ENCODE measurements around the gene SETD3.

Gene SETD3

GRCh38 chr14:99393059-99393655, 87.5 kb downstream of the SETD3 start:
- 77 to 92% methylated on average over 7 to 12 of the region's 12 CpGs for WGBS, 2 experiments (ENCODE audit: insufficient coverage in 2 of 2)
- Histone ChIP-seq H3K36me3 (ENCODE audit: control insufficient read depth, insufficient read depth, low read length) (peaks cover 23% of the 10 kb centered on the region), H3K9me3 (ENCODE audit: control insufficient read depth, low read length) (no peaks in the 10 kb centered on the region), H3K4me3 (ENCODE audit: extremely low read depth, insufficient read depth, low read length, poor library complexity, severe bottlenecking) (no peak overlapping the region), H3K4me1 (ENCODE audit: control insufficient read depth, insufficient read depth, low read length, poor library complexity, severe bottlenecking) (peaks cover 4% of the 10 kb centered on the region), H3K27ac (ENCODE audit: low read depth, low read length, severe bottlenecking) (no peak overlapping the region)

- Histone ChIP-seq H3K27ac (ENCODE audit: low read depth, low read length, severe bottlenecking) (no peak overlapping the region), H3K9me3 (ENCODE audit: control insufficient read depth, low read length) (no peaks in the 10 kb centered on the region)
- 79 to 83% methylated on average over 12 to 13 of the region's 13 CpGs for WGBS, 2 experiments (ENCODE audit: insufficient coverage in 2 of 2)
Measured at GRCh38 chr14:99391671-99392070, 89.0 kb downstream of the SETD3 start.

GRCh38 chr14:99389174-99389826, 91.4 kb downstream of the SETD3 start:
- Histone ChIP-seq H3K4me1 (ENCODE audit: control insufficient read depth, insufficient read depth, low read length, poor library complexity, severe bottlenecking) (no peaks in the 10 kb centered on the region), H3K36me3 (ENCODE audit: control insufficient read depth, insufficient read depth, low read length) (peaks cover 5% of the 10 kb centered on the region), H3K27ac (ENCODE audit: low read depth, low read length, severe bottlenecking) (no peak overlapping the region), H3K4me3 (ENCODE audit: extremely low read depth, insufficient read depth, low read length, poor library complexity, severe bottlenecking) (no peak overlapping the region), H3K9me3 (ENCODE audit: control insufficient read depth, low read length) (no peaks in the 10 kb centered on the region)
- WGBS, 2 experiments (ENCODE audit: insufficient coverage in 2 of 2), result 43 to 50% methylated on average over 13 to 16 of the region's 24 CpGs

More at GRCh38 chr14:99391671-99392070, 89.0 kb downstream of the SETD3 start:
- H3K36me3 ChIP-seq (ENCODE audit: control insufficient read depth, insufficient read depth, low read length), result peaks cover 11% of the 10 kb centered on the region
- no peak overlapping the region for H3K4me3 ChIP-seq (ENCODE audit: extremely low read depth, insufficient read depth, low read length, poor library complexity, severe bottlenecking)
- H3K4me1 ChIP-seq (ENCODE audit: control insufficient read depth, insufficient read depth, low read length, poor library complexity, severe bottlenecking), result peaks cover 4% of the 10 kb centered on the region

- Histone ChIP-seq H3K4me1 (ENCODE audit: control insufficient read depth, insufficient read depth, low read length, poor library complexity, severe bottlenecking) (peaks cover 1% of the 10 kb centered on the region), H3K4me3 (ENCODE audit: extremely low read depth, insufficient read depth, low read length, poor library complexity, severe bottlenecking) (no peak overlapping the region), H3K36me3 (ENCODE audit: control insufficient read depth, insufficient read depth, low read length) (no peaks in the 10 kb centered on the region), H3K27ac (ENCODE audit: low read depth, low read length, severe bottlenecking) (no peak overlapping the region), H3K9me3 (ENCODE audit: control insufficient read depth, low read length) (no peaks in the 10 kb centered on the region)
- WGBS, 2 experiments (ENCODE audit: insufficient coverage in 2 of 2), result 88 to 97% methylated on average over 10 to 12 of the region's 12 CpGs
Measured at GRCh38 chr14:99388286-99388685, 92.4 kb downstream of the SETD3 start.

- Histone ChIP-seq H3K9me3 (ENCODE audit: control insufficient read depth, low read length) (no peaks in the 10 kb centered on the region), H3K27ac (ENCODE audit: low read depth, low read length, severe bottlenecking) (no peak overlapping the region), H3K36me3 (ENCODE audit: control insufficient read depth, insufficient read depth, low read length) (no peaks in the 10 kb centered on the region), H3K4me3 (ENCODE audit: extremely low read depth, insufficient read depth, low read length, poor library complexity, severe bottlenecking) (no peak overlapping the region), H3K4me1 (ENCODE audit: control insufficient read depth, insufficient read depth, low read length, poor library complexity, severe bottlenecking) (peaks cover 6% of the 10 kb centered on the region)
- no CpG with 5 or more reads among the region's 5 CpGs for WGBS, 2 experiments (ENCODE audit: insufficient coverage in 2 of 2)
Measured at GRCh38 chr14:99387880-99388279, 92.8 kb downstream of the SETD3 start.

GRCh38 chr14:99384450-99385417, 95.9 kb downstream of the SETD3 start:
- whole genome bisulfite sequencing, 2 experiments (ENCODE audit: insufficient coverage in 2 of 2), result 84% methylated on average over 14 to 18 of the region's 20 CpGs
- no peak overlapping the region for H3K27ac ChIP-seq (ENCODE audit: low read depth, low read length, severe bottlenecking)

GRCh38 chr14:99383472-99384449, 96.9 kb downstream of the SETD3 start:
- no peaks in the 10 kb centered on the region for H3K9me3 ChIP-seq (ENCODE audit: control insufficient read depth, low read length)
- H3K27ac ChIP-seq (ENCODE audit: low read depth, low read length, severe bottlenecking), result no peak overlapping the region
- peaks cover 9% of the 10 kb centered on the region for H3K4me1 ChIP-seq (ENCODE audit: control insufficient read depth, insufficient read depth, low read length, poor library complexity, severe bottlenecking)
- H3K4me3 ChIP-seq (ENCODE audit: extremely low read depth, insufficient read depth, low read length, poor library complexity, severe bottlenecking), result no peak overlapping the region
- 89 to 94% methylated on average over 22 to 32 of the region's 36 CpGs for WGBS, 2 experiments (ENCODE audit: insufficient coverage in 2 of 2)
- no peaks in the 10 kb centered on the region for H3K36me3 ChIP-seq (ENCODE audit: control insufficient read depth, insufficient read depth, low read length)

More at GRCh38 chr14:99384450-99385417, 95.9 kb downstream of the SETD3 start:
- no peaks in the 10 kb centered on the region for H3K36me3 ChIP-seq (ENCODE audit: control insufficient read depth, insufficient read depth, low read length)
- no peak overlapping the region for H3K4me3 ChIP-seq (ENCODE audit: extremely low read depth, insufficient read depth, low read length, poor library complexity, severe bottlenecking)
- no peaks in the 10 kb centered on the region for H3K9me3 ChIP-seq (ENCODE audit: control insufficient read depth, low read length)
- peaks cover 7% of the 10 kb centered on the region for H3K4me1 ChIP-seq (ENCODE audit: control insufficient read depth, insufficient read depth, low read length, poor library complexity, severe bottlenecking)

GRCh38 chr14:99382781-99383471, 97.7 kb downstream of the SETD3 start:
- WGBS, 2 experiments (ENCODE audit: insufficient coverage in 2 of 2), result 95 to 97% methylated on average over 14 to 15 of the region's 18 CpGs
- Histone ChIP-seq H3K4me3 (ENCODE audit: extremely low read depth, insufficient read depth, low read length, poor library complexity, severe bottlenecking) (no peak overlapping the region), H3K36me3 (ENCODE audit: control insufficient read depth, insufficient read depth, low read length) (no peaks in the 10 kb centered on the region), H3K27ac (ENCODE audit: low read depth, low read length, severe bottlenecking) (no peak overlapping the region), H3K4me1 (ENCODE audit: control insufficient read depth, insufficient read depth, low read length, poor library complexity, severe bottlenecking) (peaks cover 12% of the 10 kb centered on the region), H3K9me3 (ENCODE audit: control insufficient read depth, low read length) (no peaks in the 10 kb centered on the region)

- H3K36me3 ChIP-seq (ENCODE audit: control insufficient read depth, insufficient read depth, low read length), result no peaks in the 10 kb centered on the region
- H3K4me3 ChIP-seq (ENCODE audit: extremely low read depth, insufficient read depth, low read length, poor library complexity, severe bottlenecking), result no peak overlapping the region
- no peak overlapping the region for H3K27ac ChIP-seq (ENCODE audit: low read depth, low read length, severe bottlenecking)
- WGBS, 2 experiments (ENCODE audit: insufficient coverage in 2 of 2), result 83 to 89% methylated on average over 16 of the region's 16 CpGs
- H3K9me3 ChIP-seq (ENCODE audit: control insufficient read depth, low read length), result no peaks in the 10 kb centered on the region
- H3K4me1 ChIP-seq (ENCODE audit: control insufficient read depth, insufficient read depth, low read length, poor library complexity, severe bottlenecking), result peaks cover 12% of the 10 kb centered on the region
Measured at GRCh38 chr14:99382071-99382470, 98.6 kb downstream of the SETD3 start.

All from mesodermal cell (in vitro differentiated cells).